WTC11 (cell line): Measurements from ENCODE around the gene MARK3. TPM values are rescaled to one million over a fixed set of nuclear protein-coding genes. Genes with fewer than 3 reads are reported as not detected.

Experiments used
- ATAC-seq: fragments of 200-7000 bp; cut with Tn5 transposase; 2 replicates; pipeline ENCODE4 v1.10.0; 2021; ENCODE audit warnings: mild to moderate bottlenecking, moderate library complexity
- CTCF ChIA-PET: fragments of 300-600 bp; sonication (Branson Sonifier 250); formaldehyde crosslinking; loops from one replicate; lab custom pipeline; 2021; ENCODE audit warnings: antibody characterized with exemption; lab: Charles Lee
- POLR2A ChIA-PET: fragments of 350-600 bp; sonication (Branson Sonifier 250); formaldehyde crosslinking; loops from one replicate; lab custom pipeline; 2021; ENCODE audit warnings: antibody characterized with exemption; lab: Charles Lee
- DNase-seq: peaks from one replicate; pipeline ENCODE4 v3.0.0; 2021; ENCODE audit warnings: low spot score
- H3K27ac Mint-ChIP-seq: 2 replicates; pipeline ENCODE4 v1.8.0; 2021; ENCODE audit warnings: mixed read lengths
- H3K27me3 Mint-ChIP-seq: 2 replicates; pipeline ENCODE4 v1.8.0; 2021; ENCODE audit warnings: low read depth, mild to moderate bottlenecking, moderate library complexity, mixed read lengths
- H3K36me3 Mint-ChIP-seq: 2 replicates; pipeline ENCODE4 v1.8.0; 2021; ENCODE audit warnings: mixed read lengths
- H3K4me1 Mint-ChIP-seq: 2 replicates; pipeline ENCODE4 v1.8.0; 2022; ENCODE audit warnings: mixed read lengths
- H3K4me3 Mint-ChIP-seq: 2 replicates; pipeline ENCODE4 v1.8.0; 2021; ENCODE audit warnings: mild to moderate bottlenecking, moderate library complexity, mixed read lengths
- H3K9me3 Mint-ChIP-seq: 2 replicates; pipeline ENCODE4 v1.8.0; 2021; ENCODE audit warnings: mixed read lengths
- ESRRA ChIP-seq: sonication (generic); formaldehyde crosslinking; IDR thresholded peaks from 2 replicates; pipeline ENCODE4 v1.8.1; 2022; ENCODE audit warnings: mild to moderate bottlenecking, missing genetic modification reagents, borderline replicate concordance
- FOXP1 ChIP-seq: sonication (generic); formaldehyde crosslinking; IDR thresholded peaks from 2 replicates; pipeline ENCODE4 v1.8.0; 2022; ENCODE audit warnings: missing genetic modification reagents, mild to moderate bottlenecking, moderate library complexity, borderline replicate concordance
- JAZF1 ChIP-seq: fragments of 250-450 bp; sonication (Bioruptor Pico); IDR thresholded peaks from 2 replicates; pipeline ENCODE4 v1.9.0; 2021; ENCODE audit warnings: moderate library complexity, mild to moderate bottlenecking, inconsistent platforms
- NFATC4 ChIP-seq: fragments of 250-450 bp; sonication (Bioruptor Pico); IDR thresholded peaks from 2 replicates; pipeline ENCODE4 v1.9.0; 2021; ENCODE audit warnings: mild to moderate bottlenecking
- SMAD3 ChIP-seq: sonication (generic); formaldehyde crosslinking; IDR thresholded peaks from 2 replicates; pipeline ENCODE4 v1.8.0; 2022; ENCODE audit warnings: missing genetic modification reagents, mild to moderate bottlenecking, borderline replicate concordance
- ZNF317 ChIP-seq: sonication (generic); formaldehyde crosslinking; IDR thresholded peaks from 2 replicates; pipeline ENCODE4 v1.8.1; 2023; ENCODE audit warnings: low read depth, mild to moderate bottlenecking, moderate library complexity, missing genetic modification reagents, borderline replicate concordance
- ZNF423 ChIP-seq: fragments of 250-450 bp; sonication (Bioruptor Pico); IDR thresholded peaks from 2 replicates; pipeline ENCODE4 v2.1.2; 2022; ENCODE audit warnings: mild to moderate bottlenecking, moderate library complexity
- total RNA-seq: library from RNA; stranded (reverse); gene quantifications from 3 replicates; pipeline ENCODE4 v1.2.3, GENCODE V29; 2021
- TF ChIP-seq, protein P1 (sequence below): sonication (generic); formaldehyde crosslinking; IDR thresholded peaks from 2 replicates; pipeline ENCODE4 v1.8.1; 2022; ENCODE audit warnings: low read depth, missing genetic modification reagents, borderline replicate concordance
- TF ChIP-seq, protein P2 (sequence below): sonication (generic); formaldehyde crosslinking; IDR thresholded peaks from 2 replicates; pipeline ENCODE4 v1.8.1; 2023; ENCODE audit warnings: mild to moderate bottlenecking, missing genetic modification reagents
- TF ChIP-seq, protein P3 (sequence below): fragments of 200-600 bp; IDR thresholded peaks from 2 replicates; pipeline ENCODE4 v1.8.0; 2022; ENCODE audit warnings: antibody characterized with exemption
- TF ChIP-seq, protein P4 (sequence below): fragments of 250-450 bp; sonication (Bioruptor Pico); IDR thresholded peaks from 2 replicates; pipeline ENCODE4 v1.9.0; 2021; ENCODE audit warnings: mild to moderate bottlenecking
- TF ChIP-seq, protein P5 (sequence below): sonication (generic); formaldehyde crosslinking; IDR thresholded peaks from 2 replicates; pipeline ENCODE4 v1.8.1; 2022; ENCODE audit warnings: missing genetic modification reagents, borderline replicate concordance
- TF ChIP-seq, protein P6 (sequence below): fragments of 250-450 bp; sonication (Bioruptor Pico); IDR thresholded peaks from 2 replicates; pipeline ENCODE4 v1.9.0; 2021; ENCODE audit warnings: mild to moderate bottlenecking

Gene MARK3
- total RNA-seq, 1 experiment from 2014 or later = 93.7 TPM

DNA sequence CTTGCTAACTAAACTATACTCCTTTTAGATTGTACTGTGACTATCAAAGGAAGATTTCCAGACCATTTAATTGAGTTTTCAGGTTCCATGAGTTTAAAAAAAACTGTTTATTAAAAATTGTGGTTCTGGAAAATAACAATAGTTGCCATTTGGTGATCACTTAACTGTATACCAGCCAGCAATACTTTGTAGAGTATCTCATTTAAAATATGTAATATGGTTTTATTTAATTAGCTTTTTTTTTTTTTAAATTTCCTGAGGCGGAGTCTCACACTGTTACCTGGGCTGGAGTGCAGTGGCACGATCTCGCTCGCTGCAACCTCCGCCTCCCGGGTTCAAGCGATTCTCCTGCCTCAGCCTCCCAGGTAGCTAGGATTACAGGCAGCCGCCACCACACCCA lies 7.4 kb downstream of the MARK3 start:
- Mint-ChIP-seq H3K36me3 (peaks cover 3% of the 10 kb centered on the region; the same call in 1 of the 2 replicates), H3K27me3 (no peaks in the 10 kb centered on the region), H3K27ac (no peak overlapping the region), H3K4me3 (no peak overlapping the region), H3K9me3 (no peaks in the 10 kb centered on the region), H3K4me1 (peaks cover 37% of the 10 kb centered on the region)
- TF ChIP-seq NFATC4 (CRISPR knock-in tag) = no peak
- TF ChIP-seq JAZF1 (CRISPR knock-in tag) = no peak
- TF ChIP-seq, protein P1, sequence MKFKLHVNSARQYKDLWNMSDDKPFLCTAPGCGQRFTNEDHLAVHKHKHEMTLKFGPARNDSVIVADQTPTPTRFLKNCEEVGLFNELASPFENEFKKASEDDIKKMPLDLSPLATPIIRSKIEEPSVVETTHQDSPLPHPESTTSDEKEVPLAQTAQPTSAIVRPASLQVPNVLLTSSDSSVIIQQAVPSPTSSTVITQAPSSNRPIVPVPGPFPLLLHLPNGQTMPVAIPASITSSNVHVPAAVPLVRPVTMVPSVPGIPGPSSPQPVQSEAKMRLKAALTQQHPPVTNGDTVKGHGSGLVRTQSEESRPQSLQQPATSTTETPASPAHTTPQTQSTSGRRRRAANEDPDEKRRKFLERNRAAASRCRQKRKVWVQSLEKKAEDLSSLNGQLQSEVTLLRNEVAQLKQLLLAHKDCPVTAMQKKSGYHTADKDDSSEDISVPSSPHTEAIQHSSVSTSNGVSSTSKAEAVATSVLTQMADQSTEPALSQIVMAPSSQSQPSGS (CRISPR knock-in tag) = no peak
- no peak for TF ChIP-seq ZNF317 (CRISPR knock-in tag)
- TF ChIP-seq, protein P2, sequence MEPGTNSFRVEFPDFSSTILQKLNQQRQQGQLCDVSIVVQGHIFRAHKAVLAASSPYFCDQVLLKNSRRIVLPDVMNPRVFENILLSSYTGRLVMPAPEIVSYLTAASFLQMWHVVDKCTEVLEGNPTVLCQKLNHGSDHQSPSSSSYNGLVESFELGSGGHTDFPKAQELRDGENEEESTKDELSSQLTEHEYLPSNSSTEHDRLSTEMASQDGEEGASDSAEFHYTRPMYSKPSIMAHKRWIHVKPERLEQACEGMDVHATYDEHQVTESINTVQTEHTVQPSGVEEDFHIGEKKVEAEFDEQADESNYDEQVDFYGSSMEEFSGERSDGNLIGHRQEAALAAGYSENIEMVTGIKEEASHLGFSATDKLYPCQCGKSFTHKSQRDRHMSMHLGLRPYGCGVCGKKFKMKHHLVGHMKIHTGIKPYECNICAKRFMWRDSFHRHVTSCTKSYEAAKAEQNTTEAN = no peak
- CTCF ChIA-PET = interaction anchor here (1.1 to 2.1 kb wide), 4 partner anchors 25 to 288 kb away, joined by 3 to 6 read pairs (median 3); no protein-coding TSS in a partner anchor
- ATAC-seq (no peak), DNase-seq (no peak)
- POLR2A ChIA-PET = interaction anchor here (1.2 kb wide), 1 partner anchor 23 kb away, joined by 3 read pairs; no protein-coding TSS in a partner anchor

DNA sequence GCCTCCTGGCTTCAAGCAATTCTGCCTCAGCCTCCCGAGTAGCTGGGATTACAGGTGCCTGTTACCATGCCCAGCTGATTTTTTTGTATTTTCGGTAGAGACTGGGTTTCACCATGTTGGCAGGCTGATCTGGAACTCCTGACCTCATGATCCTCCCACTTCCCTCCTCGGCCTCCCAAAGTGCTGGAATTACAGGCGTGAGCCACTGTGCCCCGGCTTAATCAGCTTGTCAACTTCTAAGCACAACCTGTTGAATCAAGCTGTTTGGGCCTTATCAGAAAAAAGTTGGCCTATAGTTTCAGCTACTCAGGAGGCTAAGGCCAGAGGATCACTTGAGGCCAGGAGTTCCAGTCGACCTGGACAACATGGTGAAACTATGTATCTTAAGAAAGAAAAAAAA lies 7.9 kb downstream of the MARK3 start:
- ATAC-seq = no peak
- TF ChIP-seq SMAD3 = no peak
- Mint-ChIP-seq H3K4me3 (no peak overlapping the region), H3K27me3 (no peaks in the 10 kb centered on the region), H3K9me3 (no peaks in the 10 kb centered on the region), H3K4me1 (peaks cover 40% of the 10 kb centered on the region), H3K27ac (peak overlapping the region; percentile 68; the same call in 1 of the 2 replicates), H3K36me3 (peaks cover 3% of the 10 kb centered on the region; the same call in 1 of the 2 replicates)
- POLR2A ChIA-PET = interaction anchor here (1.2 kb wide), 1 partner anchor 23 kb away, joined by 3 read pairs; no protein-coding TSS in a partner anchor
- CTCF ChIA-PET = interaction anchor here (0.6 to 2.1 kb wide), 8 partner anchors 9 to 288 kb away, joined by 3 to 6 read pairs (median 3); partner anchors contain the start of gene MARK3
- no peak for DNase-seq

DNA sequence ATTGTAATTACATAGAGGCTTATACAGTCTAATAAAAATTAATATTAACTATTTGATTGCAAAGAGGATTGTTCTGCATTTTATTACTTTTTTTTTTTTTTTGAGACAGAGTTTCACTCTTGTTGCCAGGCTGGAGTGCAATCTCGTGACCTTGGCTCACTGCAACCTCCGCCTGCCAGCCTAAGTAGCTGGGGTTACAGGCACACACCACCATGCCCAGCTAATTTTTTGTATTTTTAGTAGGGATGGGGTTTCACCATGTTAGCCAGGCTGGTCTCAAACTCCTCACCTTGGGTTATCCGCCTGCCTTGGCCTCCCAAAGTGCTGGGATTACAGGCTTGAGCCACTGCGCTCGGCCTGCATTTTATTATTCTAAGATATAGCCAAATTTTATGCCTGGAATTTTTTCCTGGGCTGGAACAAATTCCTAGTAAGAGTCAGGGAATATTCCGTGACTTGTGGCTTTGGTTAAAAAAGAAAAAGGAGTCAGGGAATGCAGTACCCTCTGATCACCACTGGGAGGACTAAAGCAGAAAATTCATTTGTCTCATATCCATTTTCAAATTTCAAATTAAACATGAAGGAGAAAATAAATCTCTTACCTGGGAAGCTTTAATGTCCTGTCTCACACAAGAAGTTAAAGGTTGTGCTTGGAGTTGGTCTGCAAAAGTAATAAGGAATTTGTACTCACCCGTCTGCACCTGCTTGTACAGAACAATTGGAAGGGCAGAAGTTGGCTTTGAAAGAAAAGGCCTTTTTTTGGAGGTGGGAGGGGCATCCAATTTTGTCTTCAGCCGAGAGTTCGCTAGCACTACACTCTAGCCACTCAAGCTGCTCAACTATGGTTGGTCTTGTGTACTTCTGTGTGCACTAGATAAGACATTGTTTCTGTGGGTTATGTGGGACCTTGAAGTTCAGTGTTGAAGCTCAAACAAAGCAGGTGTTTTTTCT lies 8.7 kb downstream of the MARK3 start:
- Mint-ChIP-seq H3K4me1 (peaks cover 41% of the 10 kb centered on the region), H3K27ac (peak overlapping the region; percentile 2)
- TF ChIP-seq, protein P3, sequence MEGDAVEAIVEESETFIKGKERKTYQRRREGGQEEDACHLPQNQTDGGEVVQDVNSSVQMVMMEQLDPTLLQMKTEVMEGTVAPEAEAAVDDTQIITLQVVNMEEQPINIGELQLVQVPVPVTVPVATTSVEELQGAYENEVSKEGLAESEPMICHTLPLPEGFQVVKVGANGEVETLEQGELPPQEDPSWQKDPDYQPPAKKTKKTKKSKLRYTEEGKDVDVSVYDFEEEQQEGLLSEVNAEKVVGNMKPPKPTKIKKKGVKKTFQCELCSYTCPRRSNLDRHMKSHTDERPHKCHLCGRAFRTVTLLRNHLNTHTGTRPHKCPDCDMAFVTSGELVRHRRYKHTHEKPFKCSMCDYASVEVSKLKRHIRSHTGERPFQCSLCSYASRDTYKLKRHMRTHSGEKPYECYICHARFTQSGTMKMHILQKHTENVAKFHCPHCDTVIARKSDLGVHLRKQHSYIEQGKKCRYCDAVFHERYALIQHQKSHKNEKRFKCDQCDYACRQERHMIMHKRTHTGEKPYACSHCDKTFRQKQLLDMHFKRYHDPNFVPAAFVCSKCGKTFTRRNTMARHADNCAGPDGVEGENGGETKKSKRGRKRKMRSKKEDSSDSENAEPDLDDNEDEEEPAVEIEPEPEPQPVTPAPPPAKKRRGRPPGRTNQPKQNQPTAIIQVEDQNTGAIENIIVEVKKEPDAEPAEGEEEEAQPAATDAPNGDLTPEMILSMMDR = peak; percentile 86
- TF ChIP-seq, protein P2 = no peak
- TF ChIP-seq, all 79 proteins: peak for 1
- H3K36me3 Mint-ChIP-seq = no peaks in the 10 kb centered on the region
- no peaks in the 10 kb centered on the region for H3K27me3 Mint-ChIP-seq
- no peak overlapping the region for H3K4me3 Mint-ChIP-seq
- ChIA-PET CTCF (interaction anchor here (0.6 to 2.1 kb wide), 8 partner anchors 9 to 289 kb away, joined by 3 to 7 read pairs (median 4); partner anchors contain the start of gene MARK3), POLR2A (interaction anchor here (1.2 kb wide), 1 partner anchor 22 kb away, joined by 3 read pairs; no protein-coding TSS in a partner anchor)
- peak; percentile 53 for ATAC-seq
- DNase-seq = no peak
- H3K9me3 Mint-ChIP-seq = peaks cover 4% of the 10 kb centered on the region; the same call in 1 of the 2 replicates

DNA sequence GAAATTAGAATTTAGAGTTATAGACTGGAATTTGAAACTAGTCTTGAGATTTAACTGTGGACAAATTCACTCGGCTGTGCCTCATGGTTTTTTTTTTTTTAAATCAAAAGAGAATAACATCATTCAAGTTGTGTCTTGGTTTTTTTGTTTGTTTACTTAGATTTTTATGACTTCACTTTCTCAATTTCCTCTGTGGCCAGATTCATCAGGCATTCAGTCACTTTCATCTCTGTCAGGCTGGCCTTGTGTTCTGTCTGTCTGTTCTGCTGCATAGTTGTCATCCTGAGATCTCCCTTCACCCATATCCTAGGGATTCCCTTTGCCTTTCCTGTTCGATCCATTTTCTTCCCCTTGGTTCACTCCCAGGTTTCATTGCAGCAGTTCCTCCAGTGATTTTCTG lies 10.0 kb downstream of the MARK3 start:
- ChIA-PET CTCF (no interaction called here), POLR2A (no interaction called here)
- Mint-ChIP-seq H3K4me1 (peaks cover 45% of the 10 kb centered on the region), H3K4me3 (no peak overlapping the region), H3K9me3 (peaks cover 6% of the 10 kb centered on the region; the same call in 1 of the 2 replicates), H3K36me3 (no peaks in the 10 kb centered on the region), H3K27ac (peak overlapping the region; percentile 32; the same call in 1 of the 2 replicates), H3K27me3 (no peaks in the 10 kb centered on the region)
- ATAC-seq (no peak), DNase-seq (no peak)
- no peak for TF ChIP-seq ZNF423 (CRISPR knock-in tag)
- TF ChIP-seq, protein P4, sequence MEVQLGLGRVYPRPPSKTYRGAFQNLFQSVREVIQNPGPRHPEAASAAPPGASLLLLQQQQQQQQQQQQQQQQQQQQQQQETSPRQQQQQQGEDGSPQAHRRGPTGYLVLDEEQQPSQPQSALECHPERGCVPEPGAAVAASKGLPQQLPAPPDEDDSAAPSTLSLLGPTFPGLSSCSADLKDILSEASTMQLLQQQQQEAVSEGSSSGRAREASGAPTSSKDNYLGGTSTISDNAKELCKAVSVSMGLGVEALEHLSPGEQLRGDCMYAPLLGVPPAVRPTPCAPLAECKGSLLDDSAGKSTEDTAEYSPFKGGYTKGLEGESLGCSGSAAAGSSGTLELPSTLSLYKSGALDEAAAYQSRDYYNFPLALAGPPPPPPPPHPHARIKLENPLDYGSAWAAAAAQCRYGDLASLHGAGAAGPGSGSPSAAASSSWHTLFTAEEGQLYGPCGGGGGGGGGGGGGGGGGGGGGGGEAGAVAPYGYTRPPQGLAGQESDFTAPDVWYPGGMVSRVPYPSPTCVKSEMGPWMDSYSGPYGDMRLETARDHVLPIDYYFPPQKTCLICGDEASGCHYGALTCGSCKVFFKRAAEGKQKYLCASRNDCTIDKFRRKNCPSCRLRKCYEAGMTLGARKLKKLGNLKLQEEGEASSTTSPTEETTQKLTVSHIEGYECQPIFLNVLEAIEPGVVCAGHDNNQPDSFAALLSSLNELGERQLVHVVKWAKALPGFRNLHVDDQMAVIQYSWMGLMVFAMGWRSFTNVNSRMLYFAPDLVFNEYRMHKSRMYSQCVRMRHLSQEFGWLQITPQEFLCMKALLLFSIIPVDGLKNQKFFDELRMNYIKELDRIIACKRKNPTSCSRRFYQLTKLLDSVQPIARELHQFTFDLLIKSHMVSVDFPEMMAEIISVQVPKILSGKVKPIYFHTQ = no peak
- TF ChIP-seq, protein P5, sequence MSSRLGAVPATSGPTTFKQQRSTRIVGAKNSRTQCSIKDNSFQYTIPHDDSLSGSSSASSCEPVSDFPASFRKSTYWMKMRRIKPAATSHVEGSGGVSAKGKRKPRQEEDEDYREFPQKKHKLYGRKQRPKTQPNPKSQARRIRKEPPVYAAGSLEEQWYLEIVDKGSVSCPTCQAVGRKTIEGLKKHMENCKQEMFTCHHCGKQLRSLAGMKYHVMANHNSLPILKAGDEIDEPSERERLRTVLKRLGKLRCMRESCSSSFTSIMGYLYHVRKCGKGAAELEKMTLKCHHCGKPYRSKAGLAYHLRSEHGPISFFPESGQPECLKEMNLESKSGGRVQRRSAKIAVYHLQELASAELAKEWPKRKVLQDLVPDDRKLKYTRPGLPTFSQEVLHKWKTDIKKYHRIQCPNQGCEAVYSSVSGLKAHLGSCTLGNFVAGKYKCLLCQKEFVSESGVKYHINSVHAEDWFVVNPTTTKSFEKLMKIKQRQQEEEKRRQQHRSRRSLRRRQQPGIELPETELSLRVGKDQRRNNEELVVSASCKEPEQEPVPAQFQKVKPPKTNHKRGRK (CRISPR knock-in tag) = no peak
- TF ChIP-seq ESRRA (CRISPR knock-in tag) = no peak
- TF ChIP-seq FOXP1 (CRISPR knock-in tag) = no peak
- TF ChIP-seq, protein P6, sequence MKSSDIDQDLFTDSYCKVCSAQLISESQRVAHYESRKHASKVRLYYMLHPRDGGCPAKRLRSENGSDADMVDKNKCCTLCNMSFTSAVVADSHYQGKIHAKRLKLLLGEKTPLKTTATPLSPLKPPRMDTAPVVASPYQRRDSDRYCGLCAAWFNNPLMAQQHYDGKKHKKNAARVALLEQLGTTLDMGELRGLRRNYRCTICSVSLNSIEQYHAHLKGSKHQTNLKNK (CRISPR knock-in tag) = no peak
